NCI-H2227 treated with DMSO at 0.1 percent for 48 hours (cell line): ENCODE measurements around the gene ECSCR.
"Not testable (repeated sequence)": the region's sequence is repeated elsewhere in the genome, so short reads cannot be mapped to it uniquely, and the experiment has no call there.

Experiments used
- DNase-seq: peaks from one replicate; lab custom pipeline; 2025; lab: John Stamatoyannopoulos, UW

Gene ECSCR

GRCh38 chr5:139413963-139414362, 48.6 kb downstream of the ECSCR start:
- no peak for DNase-seq

GRCh38 chr5:139413153-139413552, 49.4 kb downstream of the ECSCR start:
- DNase-seq, result no peak

GRCh38 chr5:139410993-139411828, 51.3 kb downstream of the ECSCR start:
- no peak for DNase-seq

- no peak for DNase-seq
These were observed 52.2 kb downstream of the ECSCR start for GRCh38 chr5:139410121-139410992.

GRCh38 chr5:139409116-139409515, 53.4 kb downstream of the ECSCR start:
- DNase-seq, result not testable (repeated sequence)

- DNase-seq, result no peak
These were observed 54.4 kb downstream of the ECSCR start for GRCh38 chr5:139408191-139408590.

- no peak for DNase-seq
These were observed 55.0 kb downstream of the ECSCR start for GRCh38 chr5:139407517-139407916.

- DNase-seq, result no peak
These were observed 55.6 kb downstream of the ECSCR start for GRCh38 chr5:139406963-139407362.

GRCh38 chr5:139404484-139404840, 58.1 kb downstream of the ECSCR start:
- DNase-seq, result no peak

- peak; percentile 96 for DNase-seq
These were observed 58.6 kb downstream of the ECSCR start, which contains the start of gene SPATA24 for GRCh38 chr5:139403787-139404483. SPATA24 (minus strand) TSS chr5:139404089; CDS start chr5:139404060, 29 bp downstream.

- no peak for DNase-seq
These were observed 59.1 kb downstream of the ECSCR start for GRCh38 chr5:139403418-139403786.

GRCh38 chr5:139402561-139403158, 59.9 kb downstream of the ECSCR start:
- no peak for DNase-seq

- no peak for DNase-seq
These were observed 61.0 kb downstream of the ECSCR start for GRCh38 chr5:139401546-139401945.

- DNase-seq, result no peak
These were observed 62.9 kb downstream of the ECSCR start for GRCh38 chr5:139399501-139400121.
